ENCODE measurements around the gene TCEANC.

TCEANC gene

GRCh38 chrX:13605611-13606010 is 47.3 kb upstream of the TCEANC start:
- Histone ChIP-seq H3K36me3 (ENCODE audit: control insufficient read depth in 2 of 2, insufficient read depth in 1 of 2, low read length in 2 of 2) (no peaks in the 10 kb centered on the region), H3K4me3 (ENCODE audit: low read depth, low read length) (no peak overlapping the region), H3K27ac (ENCODE audit: extremely low read depth, low read depth, low read length) (no peak overlapping the region), H3K9me3 (ENCODE audit: control insufficient read depth, insufficient read depth, low read depth, low read length) (no peaks in the 10 kb centered on the region; the same call in 1 of the 2 replicates), H3K4me1 (ENCODE audit: control insufficient read depth, insufficient read depth, low read length) (no peaks in the 10 kb centered on the region)
- POLR2A ChIA-PET, result no interaction called here
- TF ChIP-seq ZXDB (tag by site-specific recombination; IDR thresholded peaks at IDR 0.05) (no peak), ZNF174 (tag by site-specific recombination; IDR thresholded peaks at IDR 0.05) (no peak), ZNF146 (tag by site-specific recombination; IDR thresholded peaks at IDR 0.05) (no peak), RBAK (tag by site-specific recombination; IDR thresholded peaks at IDR 0.05) (no peak), ZNF548 (tag by site-specific recombination; IDR thresholded peaks at IDR 0.05) (no peak), ZNF121 (tag by site-specific recombination; IDR thresholded peaks at IDR 0.05) (no peak), ZNF777 (tag by site-specific recombination; IDR thresholded peaks at IDR 0.05; ENCODE audit: borderline replicate concordance) (no peak), ZNF747 (tag by site-specific recombination; IDR thresholded peaks at IDR 0.05) (no peak), ZIC2 (tag by site-specific recombination; IDR thresholded peaks at IDR 0.05) (no peak), EGR2 (tag by site-specific recombination; IDR thresholded peaks at IDR 0.05; ENCODE audit: low read depth) (no peak), MZF1 (tag by site-specific recombination; IDR thresholded peaks at IDR 0.05; ENCODE audit: borderline replicate concordance) (no peak), BCL11A (tag by site-specific recombination; IDR thresholded peaks at IDR 0.05; ENCODE audit: low read depth) (no peak), SP3 (tag by site-specific recombination; IDR thresholded peaks at IDR 0.05) (no peak)
- CTCF ChIA-PET, result interaction anchor here (0.7 to 1.2 kb wide), 4 partner anchors 9 to 659 kb away, joined by 3 to 5 read pairs (median 3); no protein-coding TSS in a partner anchor

- CTCF ChIA-PET, result interaction anchor here (1.0 to 1.3 kb wide), 2 partner anchors 8 to 9 kb away, joined by 3 read pairs; no protein-coding TSS in a partner anchor
- POLR2A ChIA-PET, result no interaction called here
- Histone ChIP-seq H3K4me1 (ENCODE audit: control insufficient read depth, insufficient read depth, low read length) (no peaks in the 10 kb centered on the region), H3K27ac (ENCODE audit: extremely low read depth, low read depth, low read length) (no peak overlapping the region), H3K9me3 (ENCODE audit: control insufficient read depth, insufficient read depth, low read depth, low read length) (no peaks in the 10 kb centered on the region), H3K36me3 (ENCODE audit: control insufficient read depth in 2 of 2, insufficient read depth in 1 of 2, low read length in 2 of 2) (no peaks in the 10 kb centered on the region), H3K4me3 (ENCODE audit: low read depth, low read length) (no peak overlapping the region)
- TF ChIP-seq ZNF416 (tag by site-specific recombination; IDR thresholded peaks at IDR 0.05) (no peak), ZNF501 (tag by site-specific recombination; IDR thresholded peaks at IDR 0.05) (no peak), ZNF785 (tag by site-specific recombination; IDR thresholded peaks at IDR 0.05) (no peak), ZNF488 (tag by site-specific recombination; IDR thresholded peaks at IDR 0.05) (no peak), ZNF518A (tag by site-specific recombination; conservative IDR thresholded peaks at IDR 0.05; ENCODE audit: low read depth) (no peak), ZNF843 (tag by site-specific recombination; IDR thresholded peaks at IDR 0.05) (no peak), ZNF596 (tag by site-specific recombination; IDR thresholded peaks at IDR 0.05) (no peak), ZNF768 (tag by site-specific recombination; IDR thresholded peaks at IDR 0.05) (no peak), ZBTB20 (tag by site-specific recombination; IDR thresholded peaks at IDR 0.05) (no peak), YY2 (tag by site-specific recombination; IDR thresholded peaks at IDR 0.05) (no peak), ZSCAN5A (tag by site-specific recombination; IDR thresholded peaks at IDR 0.05) (no peak), ZNF549 (tag by site-specific recombination; IDR thresholded peaks at IDR 0.05) (no peak), ZNF777 (tag by site-specific recombination; IDR thresholded peaks at IDR 0.05; ENCODE audit: borderline replicate concordance) (no peak), ZNF223 (tag by site-specific recombination; IDR thresholded peaks at IDR 0.05) (no peak), ZNF221 (tag by site-specific recombination; IDR thresholded peaks at IDR 0.05; ENCODE audit: borderline replicate concordance) (no peak), ZSCAN23 (tag by site-specific recombination; IDR thresholded peaks at IDR 0.05) (no peak), ZSCAN16 (tag by site-specific recombination; IDR thresholded peaks at IDR 0.05) (no peak), MZF1 (tag by site-specific recombination; IDR thresholded peaks at IDR 0.05; ENCODE audit: borderline replicate concordance) (no peak), ZNF529 (tag by site-specific recombination; IDR thresholded peaks at IDR 0.05; ENCODE audit: insufficient replicate concordance) (no peak)
These were observed 45.5 kb upstream of the TCEANC start for GRCh38 chrX:13607331-13607995.
